Motor neuron (in vitro differentiated cells): ENCODE measurements around the gene SF3B3. TPM values are rescaled to one million over a fixed set of nuclear protein-coding genes. Genes with fewer than 3 reads are reported as not detected.

Source experiments
- ATAC-seq, 8 experiments: fragments of 200-7000 bp; cut with Tn5 transposase; replicated peaks in 6 of 8; 2 replicates each; pipeline ENCODE4 v1.8.0; 2021; ENCODE audit warnings: mild to moderate bottlenecking in 8 of 8, moderate library complexity in 8 of 8
- H3K27ac ChIP-seq, 2 donors: fragments of 250-450 bp; sonication (Bioruptor Pico); 2 replicates each; pipeline ENCODE4 v1.9.0; 2021; ENCODE audit warnings: antibody characterized with exemption in 2 of 2, mild to moderate bottlenecking in 2 of 2, moderate library complexity in 1 of 2
- H3K4me1 ChIP-seq, 2 donors: fragments of 250-450 bp; sonication (Bioruptor Pico); replicated peaks in 1 of 2; 2 replicates each; pipeline ENCODE4 v1.6.1; 2021; ENCODE audit warnings: antibody characterized with exemption in 2 of 2, mild to moderate bottlenecking in 2 of 2, moderate library complexity in 1 of 2
- H3K4me3 ChIP-seq, 5 donors: fragments of 250-450 bp; sonication (Bioruptor Pico); 2 replicates each; pipeline ENCODE4 v1.9.0; 2021; ENCODE audit warnings: antibody characterized with exemption in 5 of 5, mild to moderate bottlenecking in 5 of 5, moderate library complexity in 4 of 5
- WGBS, 10 experiments: fragments of 450-650 bp; shearing (Covaris generic); methylation state at CpG; one replicate each; pipeline ENCODE4 v1.0.0; 2022; 5-methylcytosine and 5-hydroxymethylcytosine counted together
- in situ Hi-C, 9 experiments: fragments of 400-800 bp; cut with MboI; loops; one replicate each; pipeline ENCODE4 v1.15.0; 2021; ENCODE audit warnings: low sequenced_read_pairs in 9 of 9, low pct_unique_long_range_greater_than_20kb in 2 of 9; ENCODE audit not compliant: unreplicated experiment in 9 of 9
- total RNA-seq, 8 experiments: library from RNA; unstranded; fragments of 300-600 nt; gene quantifications; 2 replicates each; pipeline versions ENCODE4 v1.2.3 to v1.2.4, GENCODE V29; 2022

The SF3B3 gene
- total RNA-seq, 8 experiments from 2014 or later: 74.7 to 258 (median 96.0) TPM

GRCh38 chr16:70552675-70553074, 29.1 kb downstream of the SF3B3 start:
- no peak for ATAC-seq
- no peak overlapping the region for H3K4me3 ChIP-seq
- in situ Hi-C loops: loop anchor here in 1 of 9 experiments (25.0 kb wide), 1 partner anchor 190 kb away; no protein-coding TSS in a partner anchor
- no peak overlapping the region for H3K27ac ChIP-seq
- 79 to 100% (median 94%) methylated on average over 4 to 8 of the region's 8 CpGs; no CpG with 5 or more reads in 3 of the 10 experiments for WGBS, 10 experiments
- H3K4me1 ChIP-seq: no peaks in the 10 kb centered on the region

- Histone ChIP-seq H3K4me3 (no peak overlapping the region), H3K4me1 (no peaks in the 10 kb centered on the region), H3K27ac (no peak overlapping the region)
- in situ Hi-C loops: loop anchor here in 1 of 9 experiments (25.0 kb wide), 1 partner anchor 191 kb away; no protein-coding TSS in a partner anchor
- peak in 2 of 8 experiments; percentile 36 to 41 for ATAC-seq
These were observed 30.0 kb downstream of the SF3B3 start for GRCh38 chr16:70553645-70554044.

GRCh38 chr16:70556063-70556462, 32.4 kb downstream of the SF3B3 start:
- ATAC-seq: no peak
- Histone ChIP-seq H3K27ac (no peak overlapping the region), H3K4me1 (no peaks in the 10 kb centered on the region), H3K4me3 (no peak overlapping the region)
- in situ Hi-C loops: loop anchor here in 1 of 9 experiments (25.0 kb wide), 1 partner anchor 194 kb away; no protein-coding TSS in a partner anchor
- WGBS, 10 experiments: 90 to 100% (median 95%) methylated on average over 1 to 3 of the region's 3 CpGs; no CpG with 5 or more reads in 6 of the 10 experiments

GRCh38 chr16:70561623-70562022, 38.0 kb downstream of the SF3B3 start:
- ATAC-seq: no peak
- in situ Hi-C loops: loop anchor here in 1 of 9 experiments (25.0 kb wide), 1 partner anchor 199 kb away; no protein-coding TSS in a partner anchor
- no peaks in the 10 kb centered on the region for H3K4me1 ChIP-seq
- no peak overlapping the region for H3K27ac ChIP-seq
- no peak overlapping the region for H3K4me3 ChIP-seq
- WGBS, 10 experiments: 80 to 100% (median 97%) methylated on average over 1 to 9 of the region's 9 CpGs; no CpG with 5 or more reads in 1 of the 10 experiments

GRCh38 chr16:70563636-70564035, 40.0 kb downstream of the SF3B3 start:
- no peak overlapping the region for H3K27ac ChIP-seq
- WGBS, 10 experiments: 0 to 97% (median 80%) methylated on average over 1 to 5 of the region's 7 CpGs; no CpG with 5 or more reads in 1 of the 10 experiments
- no peak overlapping the region for H3K4me3 ChIP-seq
- peak in 2 of 8 experiments; percentile 68 to 87 for ATAC-seq
- no peaks in the 10 kb centered on the region for H3K4me1 ChIP-seq
- in situ Hi-C loops: loop anchor here in 1 of 9 experiments (25.0 kb wide), 1 partner anchor 201 kb away; no protein-coding TSS in a partner anchor

- Histone ChIP-seq H3K27ac (no peak overlapping the region), H3K4me1 (no peaks in the 10 kb centered on the region), H3K4me3 (no peak overlapping the region)
- in situ Hi-C loops: loop anchor here in 1 of 9 experiments (25.0 kb wide), 1 partner anchor 203 kb away; no protein-coding TSS in a partner anchor
- ATAC-seq: no peak
- 80 to 100% (median 92%) methylated on average over 1 to 3 of the region's 4 CpGs; no CpG with 5 or more reads in 5 of the 10 experiments for WGBS, 10 experiments
These were observed 41.4 kb downstream of the SF3B3 start for GRCh38 chr16:70565053-70565452.

GRCh38 chr16:70568601-70569237, 45.1 kb downstream of the SF3B3 start:
- Histone ChIP-seq H3K4me1 (no peaks in the 10 kb centered on the region), H3K27ac (no peak overlapping the region), H3K4me3 (no peak overlapping the region)
- no peak for ATAC-seq
- in situ Hi-C loops: loop anchor here in 1 of 9 experiments (25.0 kb wide), 1 partner anchor 206 kb away; no protein-coding TSS in a partner anchor
- WGBS, 10 experiments: 33 to 100% (median 82%) methylated on average over 1 to 4 of the region's 5 CpGs; no CpG with 5 or more reads in 2 of the 10 experiments

GRCh38 chr16:70569752-70570151, 46.1 kb downstream of the SF3B3 start:
- H3K4me3 ChIP-seq: no peak overlapping the region
- 77 to 100% (median 100%) methylated on average over 1 to 6 of the region's 6 CpGs; no CpG with 5 or more reads in 5 of the 10 experiments for WGBS, 10 experiments
- in situ Hi-C loops: loop anchor here in 1 of 9 experiments (25.0 kb wide), 1 partner anchor 207 kb away; no protein-coding TSS in a partner anchor
- no peak for ATAC-seq
- H3K27ac ChIP-seq: no peak overlapping the region
- no peaks in the 10 kb centered on the region for H3K4me1 ChIP-seq

- Histone ChIP-seq H3K4me1 (no peaks in the 10 kb centered on the region), H3K27ac (no peak overlapping the region), H3K4me3 (no peak overlapping the region)
- no peak for ATAC-seq
- in situ Hi-C loops: loop anchor here in 1 of 9 experiments (25.0 kb wide), 1 partner anchor 209 kb away; no protein-coding TSS in a partner anchor
- 70 to 100% (median 90%) methylated on average over 1 to 7 of the region's 10 CpGs for WGBS, 10 experiments
These were observed 47.5 kb downstream of the SF3B3 start for GRCh38 chr16:70570967-70571570.

GRCh38 chr16:70571623-70572022, 48.0 kb downstream of the SF3B3 start:
- H3K27ac ChIP-seq: no peak overlapping the region
- 60 to 100% (median 88%) methylated on average over 1 to 5 of the region's 8 CpGs; no CpG with 5 or more reads in 4 of the 10 experiments for WGBS, 10 experiments
- H3K4me1 ChIP-seq: no peaks in the 10 kb centered on the region
- in situ Hi-C loops: loop anchor here in 1 of 9 experiments (25.0 kb wide), 1 partner anchor 209 kb away; no protein-coding TSS in a partner anchor
- no peak for ATAC-seq
- H3K4me3 ChIP-seq: no peak overlapping the region

- Histone ChIP-seq H3K4me3 (no peak overlapping the region), H3K27ac (no peak overlapping the region), H3K4me1 (no peaks in the 10 kb centered on the region)
- in situ Hi-C loops: loop anchor here in 1 of 9 experiments (25.0 kb wide), 1 partner anchor 210 kb away; no protein-coding TSS in a partner anchor
- 62 to 100% (median 96%) methylated on average over 1 to 5 of the region's 5 CpGs; no CpG with 5 or more reads in 3 of the 10 experiments for WGBS, 10 experiments
- no peak for ATAC-seq
These were observed 48.7 kb downstream of the SF3B3 start for GRCh38 chr16:70572050-70572925.

- ATAC-seq: peak in 1 of 8 experiments; percentile 14
- Histone ChIP-seq H3K4me1 (no peaks in the 10 kb centered on the region), H3K4me3 (no peak overlapping the region), H3K27ac (no peak overlapping the region)
- in situ Hi-C loops: loop anchor here in 1 of 9 experiments (25.0 kb wide), 1 partner anchor 211 kb away; no protein-coding TSS in a partner anchor
- 0 to 100% (median 78%) methylated on average over 1 to 2 of the region's 2 CpGs; no CpG with 5 or more reads in 1 of the 10 experiments for WGBS, 10 experiments
These were observed 49.3 kb downstream of the SF3B3 start for GRCh38 chr16:70572926-70573270.
